Left lung (tissue), 10 donors: ENCODE measurements around the gene SMIM13. TPM values are rescaled to one million over a fixed set of nuclear protein-coding genes. Genes with fewer than 3 reads are reported as not detected.

Experiments
- ATAC-seq: fragments of 200-7000 bp; cut with Tn5 transposase; one replicate; pipeline ENCODE4 v1.9.1; 2020; ENCODE audit warnings: moderate library complexity
- DNase-seq, 4 donors: peaks; one replicate each; pipeline ENCODE4 v3.0.0-alpha.2; 2013 to 2020
- H3K27ac ChIP-seq, 2 donors: fragments of 200-600 bp; sonication (generic) in 1 of 2; one replicate each; pipeline versions ENCODE4 v1.5.0 to v1.8.0; 2020 to 2021
- H3K27me3 ChIP-seq, 2 donors: fragments of 200-600 bp; sonication (generic) in 1 of 2; one replicate each; pipeline versions ENCODE4 v1.5.0 to v1.8.0; 2020 to 2021
- H3K36me3 ChIP-seq, 2 donors: fragments of 200-600 bp; sonication (generic) in 1 of 2; one replicate each; pipeline versions ENCODE4 v1.5.0 to v1.8.0; 2020 to 2021
- H3K4me1 ChIP-seq, 2 donors: fragments of 200-600 bp; one replicate each; pipeline ENCODE4 v1.8.0; 2021
- H3K4me3 ChIP-seq, 2 donors: fragments of 200-600 bp; sonication (generic) in 1 of 2; one replicate each; pipeline versions ENCODE4 v1.5.0 to v1.8.0; 2020 to 2021; ENCODE audit warnings: mild to moderate bottlenecking in 1 of 2
- H3K9me3 ChIP-seq, 2 donors: fragments of 200-600 bp; sonication (generic) in 1 of 2; one replicate each; pipeline versions ENCODE4 v1.5.0 to v1.8.0; 2020 to 2021
- intact Hi-C, 2 donors: fragments of 100-400 bp; cut with DNase I; formaldehyde crosslinking; loops; one replicate each; pipeline versions ENCODE4 v1.11.2 to v1.14.2; 2022
- polyA plus RNA-seq, 6 donors: library from polyadenylated mRNA; unstranded; fragments of 120-200 nt; gene quantifications; one replicate each; pipeline ENCODE4 v1.2.1, GENCODE V29; 2013; ENCODE audit not compliant: insufficient read length in 6 of 6
- total RNA-seq, 2 donors: library from RNA; stranded (reverse); fragmentation: NEBNext Ultra II Directional; extraction: Animal tissue kit (Norgen Biotek cat#: 25700); gene quantifications; one replicate each; pipeline ENCODE4 v1.2.1, GENCODE V29; 2021
- TF ChIP-seq, protein P1 (sequence below), 2 donors: fragments of 200-600 bp; sonication (generic) in 1 of 2; IDR thresholded peaks; one replicate each; pipeline versions ENCODE4 v1.5.0 to v1.8.0; 2021; ENCODE audit warnings: antibody characterized with exemption in 2 of 2
- donor health status: DM: no; HTN: yes; CAD: no.
- donor health status: DM: no; HTN: no; CAD: no.

SMIM13 gene
- total and polyA plus RNA-seq, 8 donors, result 9.6 to 18.1 (median 15.8) TPM

DNA sequence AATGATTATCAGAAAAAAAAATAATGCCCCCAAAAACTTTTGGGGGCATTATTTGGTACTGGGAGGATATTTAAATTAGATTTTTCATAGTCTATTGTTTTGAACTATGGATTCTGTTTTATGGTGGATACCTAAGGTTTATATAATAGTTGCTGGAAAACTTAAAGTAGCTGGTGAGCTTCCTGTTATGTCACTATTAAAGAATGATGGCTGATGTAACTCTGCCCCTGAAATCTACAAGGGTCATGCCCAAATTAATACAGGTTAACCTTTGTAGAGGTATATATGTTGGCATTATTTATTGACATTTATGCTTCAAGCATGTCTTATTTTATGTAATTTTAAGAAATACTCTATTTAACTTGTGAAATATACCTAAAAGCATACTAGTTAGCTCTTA lies 43.2 kb downstream of the SMIM13 start:
- intact Hi-C loops, result no loop called here
- ATAC-seq, result no peak

DNA sequence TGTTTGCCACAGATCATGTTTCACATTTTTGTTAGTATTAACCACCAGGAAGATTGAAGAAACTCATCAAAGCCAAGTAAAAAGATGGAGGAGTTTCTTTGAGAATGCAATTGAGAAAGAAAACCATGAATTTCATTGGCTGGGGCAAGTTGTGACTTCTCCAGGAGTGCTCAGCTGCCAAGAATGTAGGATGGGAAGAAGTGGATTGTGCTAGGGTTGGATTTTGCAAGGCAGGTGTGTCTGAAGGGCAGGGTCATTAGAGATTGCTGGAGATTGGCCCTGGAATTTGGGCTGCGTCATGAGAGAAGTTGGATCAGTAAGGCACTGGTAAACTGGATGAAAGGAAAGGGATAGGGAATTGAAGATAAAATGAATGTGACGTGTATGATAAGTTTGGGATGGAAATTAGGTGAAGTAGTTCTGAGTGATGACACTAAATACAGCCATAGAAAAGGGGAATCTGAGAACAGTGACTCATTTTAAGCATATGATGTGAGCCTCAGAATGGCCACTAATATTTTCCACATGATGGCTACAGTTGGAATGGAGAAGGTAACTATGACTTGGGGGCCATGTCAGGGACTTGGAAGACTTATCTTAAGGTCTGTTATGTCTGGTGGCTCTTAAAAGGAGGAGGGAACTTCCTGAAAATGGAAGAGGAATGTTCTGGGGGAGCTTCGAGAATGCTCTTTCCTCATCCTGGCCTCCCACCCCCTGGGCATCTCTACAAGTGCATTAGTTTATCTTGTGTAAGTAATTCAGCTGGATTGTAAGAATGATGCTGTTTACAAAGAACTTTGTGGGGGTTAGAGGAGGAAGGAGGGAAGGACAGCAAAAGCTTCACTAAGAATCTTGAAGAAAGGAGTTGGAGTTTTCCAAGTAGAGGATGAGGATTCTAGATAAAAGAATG lies 45.7 kb downstream of the SMIM13 start:
- DNase-seq (no peak), ATAC-seq (peak; percentile 56)
- intact Hi-C loops, result no loop called here
- H3K4me3 ChIP-seq, result no peak overlapping the region
- H3K27me3 ChIP-seq, result no peaks in the 10 kb centered on the region
- H3K27ac ChIP-seq, result no peak overlapping the region
- no peaks in the 10 kb centered on the region for H3K9me3 ChIP-seq
- H3K36me3 ChIP-seq, result peaks cover 0 to 16% of the 10 kb centered on the region in 2 donors
- peaks cover 8 to 18% of the 10 kb centered on the region in 2 donors for H3K4me1 ChIP-seq
- TF ChIP-seq, protein P1, sequence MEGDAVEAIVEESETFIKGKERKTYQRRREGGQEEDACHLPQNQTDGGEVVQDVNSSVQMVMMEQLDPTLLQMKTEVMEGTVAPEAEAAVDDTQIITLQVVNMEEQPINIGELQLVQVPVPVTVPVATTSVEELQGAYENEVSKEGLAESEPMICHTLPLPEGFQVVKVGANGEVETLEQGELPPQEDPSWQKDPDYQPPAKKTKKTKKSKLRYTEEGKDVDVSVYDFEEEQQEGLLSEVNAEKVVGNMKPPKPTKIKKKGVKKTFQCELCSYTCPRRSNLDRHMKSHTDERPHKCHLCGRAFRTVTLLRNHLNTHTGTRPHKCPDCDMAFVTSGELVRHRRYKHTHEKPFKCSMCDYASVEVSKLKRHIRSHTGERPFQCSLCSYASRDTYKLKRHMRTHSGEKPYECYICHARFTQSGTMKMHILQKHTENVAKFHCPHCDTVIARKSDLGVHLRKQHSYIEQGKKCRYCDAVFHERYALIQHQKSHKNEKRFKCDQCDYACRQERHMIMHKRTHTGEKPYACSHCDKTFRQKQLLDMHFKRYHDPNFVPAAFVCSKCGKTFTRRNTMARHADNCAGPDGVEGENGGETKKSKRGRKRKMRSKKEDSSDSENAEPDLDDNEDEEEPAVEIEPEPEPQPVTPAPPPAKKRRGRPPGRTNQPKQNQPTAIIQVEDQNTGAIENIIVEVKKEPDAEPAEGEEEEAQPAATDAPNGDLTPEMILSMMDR (IDR thresholded peaks at IDR 0.05), result no peak

More for the DNA sequence above, 43.2 kb downstream of the SMIM13 start:
- H3K27ac ChIP-seq, result no peak overlapping the region
- no peak for DNase-seq
- no peaks in the 10 kb centered on the region for H3K9me3 ChIP-seq
- H3K27me3 ChIP-seq, result no peaks in the 10 kb centered on the region
- H3K4me3 ChIP-seq, result no peak overlapping the region
- TF ChIP-seq, protein P1 (IDR thresholded peaks at IDR 0.05), result no peak
- no peaks in the 10 kb centered on the region for H3K4me1 ChIP-seq
- H3K36me3 ChIP-seq, result peaks cover 0 to 16% of the 10 kb centered on the region in 2 donors

DNA sequence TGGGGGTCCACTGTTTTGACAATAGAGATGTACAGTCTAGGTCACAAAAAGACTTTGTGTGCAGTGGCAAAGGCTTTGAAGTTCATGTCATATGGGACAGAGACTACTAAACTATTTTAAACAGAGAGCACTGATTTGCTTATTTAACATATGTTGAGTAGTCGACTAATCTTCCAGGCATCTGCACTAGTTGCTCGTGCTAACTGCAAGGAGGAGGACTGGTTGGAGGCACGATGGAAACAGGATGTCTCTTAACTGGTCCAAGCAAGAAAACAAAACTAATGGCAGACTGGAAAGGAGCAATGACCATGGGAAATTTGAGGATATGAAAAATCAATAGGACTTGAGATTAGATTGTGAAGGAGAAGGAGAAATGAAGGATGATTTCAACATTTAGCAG lies 46.4 kb downstream of the SMIM13 start:
- DNase-seq, result no peak

DNA sequence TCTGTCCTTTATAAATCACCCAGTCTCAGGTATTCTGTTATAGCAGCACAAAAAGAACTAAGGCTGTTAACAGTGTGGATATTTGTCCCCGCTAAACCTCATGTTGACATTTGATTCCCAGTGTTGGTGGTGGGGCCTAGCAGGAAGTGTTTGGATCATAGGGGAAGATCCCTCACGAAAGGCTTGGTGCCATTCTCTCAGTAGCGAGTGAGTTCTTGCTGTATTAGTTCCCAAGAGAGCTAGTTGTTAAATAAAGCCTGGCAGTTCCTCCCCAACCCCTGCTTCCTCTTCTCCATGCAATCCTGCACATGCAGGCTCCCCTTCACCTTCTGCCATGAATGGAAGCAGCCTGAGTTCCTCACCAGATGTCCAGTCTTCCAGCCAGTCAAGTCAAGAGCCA lies 47.7 kb downstream of the SMIM13 start:
- Histone ChIP-seq H3K4me3 (no peak overlapping the region), H3K36me3 (no peaks in the 10 kb centered on the region), H3K9me3 (no peaks in the 10 kb centered on the region), H3K27me3 (no peaks in the 10 kb centered on the region), H3K27ac (no peak overlapping the region), H3K4me1 (peaks cover 8 to 21% of the 10 kb centered on the region in 2 donors)
- no peak for DNase-seq
- TF ChIP-seq, protein P1 (IDR thresholded peaks at IDR 0.05), result no peak
- ATAC-seq, result no peak
- intact Hi-C loops, result loop anchor here in 1 of 2 donors (10.0 kb wide), 1 partner anchor 434 kb away; no protein-coding TSS in a partner anchor

More for the DNA sequence above, 46.4 kb downstream of the SMIM13 start:
- peaks cover 8 to 21% of the 10 kb centered on the region in 2 donors for H3K4me1 ChIP-seq
- H3K4me3 ChIP-seq, result no peak overlapping the region
- no peak for ATAC-seq
- intact Hi-C loops, result loop anchor here in 1 of 2 donors (10.0 kb wide), 1 partner anchor 435 kb away; no protein-coding TSS in a partner anchor
- TF ChIP-seq, protein P1 (IDR thresholded peaks at IDR 0.05), result no peak
- no peak overlapping the region for H3K27ac ChIP-seq
- H3K27me3 ChIP-seq, result no peaks in the 10 kb centered on the region
- H3K36me3 ChIP-seq, result peaks cover 0 to 8% of the 10 kb centered on the region in 2 donors
- no peaks in the 10 kb centered on the region for H3K9me3 ChIP-seq
